Esophagus muscularis mucosa (tissue), 4 donors: ENCODE measurements around the gene TCAP.
A peak's percentile ranks its signal among the peaks of the same experiment; 100 is the strongest.

Experiments
- CTCF ChIP-seq, 3 experiments: fragments of 200-600 bp in 2 of 3; fragments of 450-650 bp in 1 of 3; sonication (generic) in 2 of 3; IDR thresholded peaks; one replicate each; pipeline ENCODE4 v1.5.1; 2017 to 2019; ENCODE audit warnings: antibody characterized with exemption in 3 of 3, mild to moderate bottlenecking in 2 of 3, moderate library complexity in 1 of 3
- EP300 ChIP-seq: sonication (generic); formaldehyde crosslinking; IDR thresholded peaks from one replicate; pipeline ENCODE4 v1.6.1; 2017; ENCODE audit warnings: antibody characterized with exemption
- POLR2A ChIP-seq: fragments of 450-650 bp; IDR thresholded peaks from one replicate; pipeline ENCODE4 v1.6.1; 2017; ENCODE audit warnings: antibody characterized with exemption, moderate library complexity, mild to moderate bottlenecking, low read depth
- POLR2AphosphoS5 ChIP-seq, 2 donors: sonication (generic); formaldehyde crosslinking; IDR thresholded peaks; one replicate each; pipeline ENCODE4 v1.6.1; 2017; ENCODE audit warnings: antibody characterized with exemption in 2 of 2

GRCh38 chr17:39636927-39637736, 28.0 kb upstream of the TCAP start, which contains the start of gene STARD3:
- peak; percentile 83 to 84 for TF ChIP-seq POLR2AphosphoS5 (IDR thresholded peaks at IDR 0.05)
- peak in 2 of 3 experiments; percentile 17 to 23 for TF ChIP-seq CTCF (IDR thresholded peaks at IDR 0.05)
- peak; percentile 6 for TF ChIP-seq POLR2A
- TF ChIP-seq EP300 = no peak
